Glutamatergic neuron (in vitro differentiated cells): ENCODE data around the gene TPRG1L. TPM values are rescaled to one million over a fixed set of nuclear protein-coding genes. Genes with fewer than 3 reads are reported as not detected.

Source experiments
- DNase-seq: peaks from one replicate; pipeline ENCODE4 v3.0.0; 2022
- H3K27ac Mint-ChIP-seq: one replicate; pipeline ENCODE4 v1.8.0; 2020; ENCODE audit warnings: mild to moderate bottlenecking, mixed read lengths, inconsistent platforms; ENCODE audit not compliant: unreplicated experiment
- H3K27me3 Mint-ChIP-seq: one replicate; pipeline ENCODE4 v1.8.0; 2020; ENCODE audit warnings: mild to moderate bottlenecking, moderate library complexity, mixed read lengths, inconsistent platforms; ENCODE audit not compliant: unreplicated experiment
- H3K36me3 Mint-ChIP-seq: one replicate; pipeline ENCODE4 v1.8.0; 2020; ENCODE audit warnings: mild to moderate bottlenecking, mixed read lengths, inconsistent platforms; ENCODE audit not compliant: unreplicated experiment
- H3K4me1 Mint-ChIP-seq: one replicate; pipeline ENCODE4 v1.8.0; 2020; ENCODE audit warnings: mild to moderate bottlenecking, low read depth, mixed read lengths, inconsistent platforms; ENCODE audit not compliant: unreplicated experiment
- H3K4me3 Mint-ChIP-seq: one replicate; pipeline ENCODE4 v1.8.0; 2020; ENCODE audit warnings: mild to moderate bottlenecking, mixed read lengths, inconsistent platforms; ENCODE audit not compliant: unreplicated experiment
- H3K9me3 Mint-ChIP-seq: one replicate; pipeline ENCODE4 v1.8.0; 2020; ENCODE audit warnings: mild to moderate bottlenecking, moderate library complexity, mixed read lengths, inconsistent platforms; ENCODE audit not compliant: unreplicated experiment
- total RNA-seq: library from RNA; stranded (reverse); fragmentation: NEBNext Ultra II Directional; extraction: Animal tissue kit (Norgen Biotek cat#: 25700); gene quantifications from one replicate; pipeline ENCODE4 v1.2.1, GENCODE V29; 2021; ENCODE audit not compliant: unreplicated experiment
- TF ChIP-seq, protein P1 (sequence below): fragments of 200-600 bp; sonication (generic); IDR thresholded peaks from one replicate; pipeline ENCODE4 v1.5.0; 2021; ENCODE audit not compliant: partially characterized antibody, unreplicated experiment

Gene TPRG1L
- total RNA-seq, 1 donor from 2014 or later: 43.1 TPM

DNA sequence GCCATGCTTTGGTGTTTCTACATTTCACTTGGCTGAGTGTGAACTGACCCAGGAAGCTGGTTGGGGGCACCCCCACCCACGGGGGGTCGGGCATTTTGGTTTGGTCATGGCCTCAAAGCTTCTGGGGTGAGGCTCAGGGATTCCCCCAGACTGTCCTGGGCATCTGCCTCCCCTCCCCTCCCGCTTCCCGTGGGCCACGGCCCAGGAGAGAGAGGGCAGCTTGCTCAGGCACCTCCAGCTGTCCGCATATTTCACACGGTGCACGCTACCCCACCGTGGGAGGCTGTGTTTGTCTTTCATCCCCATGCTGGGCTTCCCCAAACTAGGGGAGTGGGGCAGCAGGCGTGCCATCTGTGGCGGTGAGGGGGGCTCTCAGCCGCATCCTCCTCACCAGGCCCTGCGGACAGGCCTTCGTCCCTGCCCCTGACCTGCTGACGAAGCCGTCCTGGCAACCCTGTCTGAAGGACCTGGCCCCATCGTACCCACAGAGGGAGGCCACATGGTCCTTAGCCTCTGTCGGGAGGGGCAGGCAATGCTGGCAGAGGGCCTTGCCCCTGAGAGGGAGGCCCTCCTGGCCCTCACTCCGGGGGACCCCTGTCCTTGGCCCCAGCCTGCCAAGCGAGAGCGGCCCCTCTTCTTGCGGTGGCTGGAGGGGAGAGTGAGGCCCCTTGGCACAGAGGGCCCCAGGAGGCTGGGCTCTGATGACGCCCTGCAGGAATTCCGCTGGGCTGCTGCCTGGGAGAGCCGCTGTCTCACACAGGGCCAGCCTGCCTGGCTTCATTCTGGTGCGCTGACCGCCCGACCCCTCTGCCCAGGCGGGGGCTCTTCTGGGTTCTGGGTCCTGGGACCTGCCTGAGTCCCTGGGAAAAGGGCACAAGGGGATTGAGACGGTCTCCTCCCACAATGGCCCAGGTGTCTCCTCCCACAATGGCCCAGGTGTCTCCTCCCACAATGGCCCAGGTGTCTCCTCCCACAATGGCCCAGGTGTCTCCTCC lies 49.6 kb downstream of the TPRG1L start:
- DNase-seq: peak; percentile 40
- Mint-ChIP-seq H3K27me3 (peaks cover 11% of the 10 kb centered on the region), H3K27ac (no peak overlapping the region), H3K4me3 (no peak overlapping the region), H3K36me3 (no peaks in the 10 kb centered on the region), H3K9me3 (peaks cover 12% of the 10 kb centered on the region), H3K4me1 (peaks cover 9% of the 10 kb centered on the region)
- TF ChIP-seq, protein P1, sequence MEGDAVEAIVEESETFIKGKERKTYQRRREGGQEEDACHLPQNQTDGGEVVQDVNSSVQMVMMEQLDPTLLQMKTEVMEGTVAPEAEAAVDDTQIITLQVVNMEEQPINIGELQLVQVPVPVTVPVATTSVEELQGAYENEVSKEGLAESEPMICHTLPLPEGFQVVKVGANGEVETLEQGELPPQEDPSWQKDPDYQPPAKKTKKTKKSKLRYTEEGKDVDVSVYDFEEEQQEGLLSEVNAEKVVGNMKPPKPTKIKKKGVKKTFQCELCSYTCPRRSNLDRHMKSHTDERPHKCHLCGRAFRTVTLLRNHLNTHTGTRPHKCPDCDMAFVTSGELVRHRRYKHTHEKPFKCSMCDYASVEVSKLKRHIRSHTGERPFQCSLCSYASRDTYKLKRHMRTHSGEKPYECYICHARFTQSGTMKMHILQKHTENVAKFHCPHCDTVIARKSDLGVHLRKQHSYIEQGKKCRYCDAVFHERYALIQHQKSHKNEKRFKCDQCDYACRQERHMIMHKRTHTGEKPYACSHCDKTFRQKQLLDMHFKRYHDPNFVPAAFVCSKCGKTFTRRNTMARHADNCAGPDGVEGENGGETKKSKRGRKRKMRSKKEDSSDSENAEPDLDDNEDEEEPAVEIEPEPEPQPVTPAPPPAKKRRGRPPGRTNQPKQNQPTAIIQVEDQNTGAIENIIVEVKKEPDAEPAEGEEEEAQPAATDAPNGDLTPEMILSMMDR: no peak

DNA sequence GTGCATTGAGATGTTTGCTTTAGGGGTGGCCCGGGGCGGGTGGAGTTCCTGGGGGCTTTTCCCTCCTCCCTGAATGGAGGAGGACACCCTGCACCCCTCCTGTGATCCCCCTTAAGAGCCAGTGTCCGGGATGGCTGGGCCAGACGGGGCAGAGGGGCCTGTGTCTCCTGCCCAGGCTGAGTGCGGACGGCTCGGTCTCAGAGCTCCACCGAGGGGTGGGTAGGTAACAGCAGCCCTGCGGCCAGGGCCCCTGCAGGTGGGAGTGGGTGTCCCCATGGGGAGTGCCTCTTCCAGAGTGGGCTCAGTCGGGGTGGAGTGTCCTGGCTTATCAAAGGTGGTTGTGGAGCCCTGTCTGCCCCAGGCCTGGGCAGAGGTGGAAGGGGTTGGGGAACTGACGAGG lies 50.6 kb downstream of the TPRG1L start:
- peak; percentile 19 for DNase-seq
- H3K27ac Mint-ChIP-seq: no peak overlapping the region
- H3K27me3 Mint-ChIP-seq: peaks cover 11% of the 10 kb centered on the region
- H3K4me1 Mint-ChIP-seq: peaks cover 7% of the 10 kb centered on the region
- H3K4me3 Mint-ChIP-seq: no peak overlapping the region
- H3K9me3 Mint-ChIP-seq: peaks cover 16% of the 10 kb centered on the region
- TF ChIP-seq, protein P1: no peak
- no peaks in the 10 kb centered on the region for H3K36me3 Mint-ChIP-seq

DNA sequence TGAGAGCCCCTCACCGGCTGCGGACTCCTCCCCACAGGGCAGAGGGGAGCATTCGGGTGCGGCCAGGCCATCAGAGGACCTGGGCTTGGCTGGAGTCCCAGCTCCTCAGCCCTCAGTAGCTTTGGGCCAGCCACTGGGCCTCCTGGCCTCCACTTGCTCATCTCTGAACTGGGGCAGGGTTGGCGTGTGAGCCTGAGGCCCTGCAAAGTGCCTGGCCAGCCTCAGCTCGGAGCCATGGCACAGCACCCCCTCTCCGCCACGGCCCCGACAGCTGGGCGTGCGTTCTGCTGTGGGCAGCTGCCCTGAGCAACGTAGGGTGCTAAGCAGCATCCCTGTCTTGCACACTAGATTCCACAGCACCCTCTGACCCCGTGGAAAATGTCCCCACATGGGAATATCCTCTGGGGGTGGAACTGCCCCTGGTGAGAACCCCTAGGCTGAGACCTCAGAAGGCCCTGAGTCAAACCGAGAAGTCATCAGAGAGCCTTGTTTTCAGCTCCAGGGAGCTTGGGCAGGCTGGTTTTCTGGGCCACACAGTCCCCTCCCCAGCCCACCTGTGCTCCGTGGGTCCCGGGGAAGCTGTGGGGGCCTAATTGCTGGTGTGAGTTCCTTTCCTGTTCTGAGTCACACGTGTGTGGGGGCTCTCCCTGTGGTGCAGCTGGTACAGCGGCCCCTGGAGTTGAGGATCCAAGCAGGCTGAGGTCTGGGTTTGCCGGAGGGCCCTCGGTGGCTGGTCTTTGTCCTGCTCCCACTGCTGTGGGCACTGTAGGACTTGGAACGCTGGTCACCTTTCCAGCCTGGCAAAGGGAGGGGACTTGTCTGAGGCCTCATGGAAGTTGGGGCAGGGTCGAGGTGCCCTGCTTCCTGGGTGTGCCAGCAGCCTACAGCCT lies 52.0 kb downstream of the TPRG1L start:
- Mint-ChIP-seq H3K9me3 (peaks cover 16% of the 10 kb centered on the region), H3K4me3 (no peak overlapping the region), H3K4me1 (peaks cover 7% of the 10 kb centered on the region), H3K27ac (no peak overlapping the region), H3K27me3 (peaks cover 11% of the 10 kb centered on the region), H3K36me3 (no peaks in the 10 kb centered on the region)
- TF ChIP-seq, protein P1: no peak
- DNase-seq: peak; percentile 19

- H3K27me3 Mint-ChIP-seq: peaks cover 11% of the 10 kb centered on the region
- no peak overlapping the region for H3K4me3 Mint-ChIP-seq
- TF ChIP-seq, protein P1: no peak
- H3K9me3 Mint-ChIP-seq: peaks cover 16% of the 10 kb centered on the region
- no peaks in the 10 kb centered on the region for H3K36me3 Mint-ChIP-seq
- peak; percentile 5 for DNase-seq
- peaks cover 7% of the 10 kb centered on the region for H3K4me1 Mint-ChIP-seq
- no peak overlapping the region for H3K27ac Mint-ChIP-seq
These were observed 52.7 kb downstream of the TPRG1L start for GRCh38 chr1:3677484-3677883.
